ENCODE results near the gene SDR42E2. TPM values are rescaled to one million over a fixed set of nuclear protein-coding genes. Genes with fewer than 3 reads are reported as not detected.

The SDR42E2 gene
- total RNA-seq, 2 donors from 2014 or later: not detected

GRCh38 chr16:22206842-22207714 is 44.8 kb downstream of the SDR42E2 start:
- H3K9me3 ChIP-seq: no peaks in the 10 kb centered on the region
- peak; percentile 82 for DNase-seq
- H3K4me1 ChIP-seq: peaks cover 4% of the 10 kb centered on the region
- intact Hi-C loops (cut with DNase I): no loop called here
- no peaks in the 10 kb centered on the region for H3K27me3 ChIP-seq
- H3K9ac ChIP-seq (ENCODE audit: low read depth in 2 of 2, low read length in 2 of 2): peak overlapping the region; percentile 86 to 88
- H3K4me3 ChIP-seq: peak overlapping the region; percentile 96
- no peaks in the 10 kb centered on the region for H3K36me3 ChIP-seq
- H3K27ac ChIP-seq: peak overlapping the region; percentile 89
- no peak for TF ChIP-seq CTCF (IDR thresholded peaks at IDR 0.05)

- Histone ChIP-seq H3K9ac (ENCODE audit: low read depth in 2 of 2, low read length in 2 of 2) (peak overlapping the region; percentile 33 to 88), H3K27me3 (no peaks in the 10 kb centered on the region), H3K27ac (no peak overlapping the region), H3K36me3 (no peaks in the 10 kb centered on the region), H3K4me3 (peak overlapping the region; percentile 96), H3K9me3 (no peaks in the 10 kb centered on the region), H3K4me1 (peaks cover 4% of the 10 kb centered on the region)
- TF ChIP-seq CTCF (IDR thresholded peaks at IDR 0.05): no peak
- intact Hi-C loops (cut with DNase I): no loop called here
- no peak for DNase-seq
Measured at GRCh38 chr16:22207715-22208360, 45.5 kb downstream of the SDR42E2 start.

- H3K9me3 ChIP-seq: no peaks in the 10 kb centered on the region
- no peak overlapping the region for H3K9ac ChIP-seq (ENCODE audit: low read depth in 2 of 2, low read length in 2 of 2)
- H3K27me3 ChIP-seq: no peaks in the 10 kb centered on the region
- intact Hi-C loops (cut with DNase I): no loop called here
- no peak for DNase-seq
- H3K36me3 ChIP-seq: no peaks in the 10 kb centered on the region
- H3K27ac ChIP-seq: no peak overlapping the region
- no peak for TF ChIP-seq CTCF (IDR thresholded peaks at IDR 0.05)
- H3K4me3 ChIP-seq: no peak overlapping the region
- H3K4me1 ChIP-seq: peaks cover 4% of the 10 kb centered on the region
Measured at GRCh38 chr16:22210285-22210684, 48.0 kb downstream of the SDR42E2 start.

DNA sequence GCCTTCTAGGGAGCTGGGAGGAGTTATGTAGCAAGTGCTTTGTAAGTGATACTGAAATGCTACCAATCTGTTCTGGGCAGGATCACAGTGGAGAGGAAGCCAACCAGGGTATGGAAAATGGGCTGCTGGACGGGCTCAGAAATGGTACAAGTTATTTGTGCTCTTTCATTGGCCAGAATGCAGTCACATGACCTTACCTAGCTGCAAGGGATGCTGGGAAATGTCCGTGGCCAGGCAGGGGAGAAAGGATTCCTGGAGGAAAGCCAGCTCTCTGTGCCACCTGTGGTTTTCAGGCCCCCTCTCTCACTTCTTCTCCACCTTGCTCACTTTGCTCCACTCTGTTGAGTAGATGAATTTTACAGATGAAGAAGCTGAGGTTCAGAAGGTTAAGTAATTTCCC is 48.5 kb downstream of the SDR42E2 start:
- no peak for DNase-seq
- Histone ChIP-seq H3K9ac (ENCODE audit: low read depth in 2 of 2, low read length in 2 of 2) (no peak overlapping the region), H3K36me3 (no peaks in the 10 kb centered on the region), H3K27ac (no peak overlapping the region), H3K27me3 (no peaks in the 10 kb centered on the region), H3K4me1 (peaks cover 4% of the 10 kb centered on the region), H3K9me3 (no peaks in the 10 kb centered on the region), H3K4me3 (no peak overlapping the region)
- TF ChIP-seq CTCF (IDR thresholded peaks at IDR 0.05): no peak
- intact Hi-C loops (cut with DNase I): no loop called here

DNA sequence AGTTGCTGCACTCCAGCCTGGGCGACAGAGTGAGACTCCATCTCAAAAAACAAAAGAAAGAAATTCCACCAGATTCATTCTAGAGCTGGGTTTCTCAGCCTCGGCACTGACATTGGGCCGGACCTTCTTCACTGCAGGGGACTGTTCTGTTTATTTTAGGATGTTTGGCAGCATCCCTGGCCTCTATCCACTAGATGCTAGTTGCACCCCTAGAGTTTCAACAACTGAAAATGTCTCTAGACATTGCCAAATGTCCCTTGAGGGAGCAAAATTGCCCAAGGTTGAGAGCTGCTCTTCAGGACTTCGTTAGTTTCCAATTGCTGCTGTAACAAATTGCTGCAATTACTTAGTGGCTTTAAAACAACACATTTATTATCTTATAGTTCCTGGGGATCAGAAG is 50.9 kb downstream of the SDR42E2 start:
- no peak overlapping the region for H3K9ac ChIP-seq (ENCODE audit: low read depth in 2 of 2, low read length in 2 of 2)
- no peak overlapping the region for H3K27ac ChIP-seq
- TF ChIP-seq CTCF (IDR thresholded peaks at IDR 0.05): no peak
- no peaks in the 10 kb centered on the region for H3K9me3 ChIP-seq
- no peaks in the 10 kb centered on the region for H3K27me3 ChIP-seq
- no peak overlapping the region for H3K4me3 ChIP-seq
- no peak for DNase-seq
- intact Hi-C loops (cut with DNase I): no loop called here
- H3K36me3 ChIP-seq: no peaks in the 10 kb centered on the region
- H3K4me1 ChIP-seq: peaks cover 4% of the 10 kb centered on the region

Data from colonic mucosa (tissue), 4 donors.